GM19240 (cell line): ENCODE data around the gene CD300LF.

Source experiments
- DNase-seq: peaks from one replicate; pipeline ENCODE4 v3.0.0; 2011; ENCODE audit warnings: low spot score; ENCODE audit not compliant: insufficient read length

The CD300LF gene

DNA sequence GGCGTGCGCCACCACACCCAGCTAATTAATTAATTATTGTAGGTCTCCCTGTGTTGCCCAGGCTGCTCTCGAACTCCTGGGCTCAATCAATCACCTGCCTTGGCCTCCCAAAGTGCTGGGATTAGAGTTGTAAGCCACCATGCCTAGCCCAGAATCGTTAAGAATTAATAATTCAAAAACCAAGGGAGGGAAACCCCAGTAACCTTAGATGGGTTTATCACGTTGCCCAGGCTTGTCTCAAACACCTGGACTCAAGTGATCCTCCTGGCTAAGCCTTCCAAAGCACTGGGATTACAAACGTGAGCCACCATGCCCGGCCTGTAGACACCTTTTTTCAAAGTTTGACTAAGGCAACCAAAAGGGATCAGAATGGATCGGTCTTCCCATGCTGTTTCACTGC lies 21.6 kb downstream of the CD300LF start:
- no peak for DNase-seq

- DNase-seq: no peak
Measured at GRCh38 chr17:74690409-74690825, 22.3 kb downstream of the CD300LF start.

DNA sequence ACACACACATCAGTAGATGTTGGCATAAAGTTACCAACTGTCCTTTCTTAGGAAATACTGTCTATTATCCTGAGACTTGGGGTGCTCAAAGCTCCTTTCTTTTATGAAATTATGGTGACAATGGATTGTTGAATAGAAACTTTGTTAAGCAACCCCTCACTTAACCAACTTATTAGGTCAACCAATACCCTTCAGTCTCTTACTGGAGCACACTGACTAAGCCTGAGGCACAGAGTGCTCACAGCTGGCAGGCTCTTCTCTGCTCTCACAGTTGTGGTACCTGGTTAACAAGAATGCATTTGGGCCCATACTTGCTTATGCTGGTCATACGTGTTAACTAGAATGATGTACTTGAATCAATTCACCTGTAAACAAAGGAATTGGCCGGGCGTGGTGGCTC lies 24.8 kb downstream of the CD300LF start:
- DNase-seq: no peak

DNA sequence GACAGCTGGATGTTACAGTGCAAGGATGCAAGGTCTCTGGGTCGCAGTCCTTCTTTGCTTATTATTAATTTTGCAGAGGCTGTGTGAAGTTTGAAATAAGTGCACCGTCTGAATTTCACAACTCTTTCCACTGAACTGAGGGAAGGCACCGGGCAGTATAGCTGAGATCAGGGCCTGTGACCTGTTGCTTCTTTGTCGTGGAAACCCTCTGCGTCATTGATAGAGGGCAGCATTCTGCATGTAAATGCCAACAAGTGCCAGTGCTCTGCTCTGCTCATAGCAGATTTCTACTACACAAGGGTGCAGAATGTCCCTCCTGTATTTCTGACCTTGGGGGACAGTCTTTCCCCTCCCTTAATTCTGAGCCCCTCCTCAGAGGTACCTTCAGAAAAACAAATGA lies 26.0 kb downstream of the CD300LF start:
- no peak for DNase-seq

GRCh38 chr17:74682471-74683190 lies 30.1 kb downstream of the CD300LF start:
- no peak for DNase-seq

- no peak for DNase-seq
Measured at GRCh38 chr17:74682028-74682427, 30.7 kb downstream of the CD300LF start.

- DNase-seq: no peak
Measured at GRCh38 chr17:74680941-74681340, 31.8 kb downstream of the CD300LF start.

- no peak for DNase-seq
Measured at GRCh38 chr17:74680213-74680612, 32.5 kb downstream of the CD300LF start.

DNA sequence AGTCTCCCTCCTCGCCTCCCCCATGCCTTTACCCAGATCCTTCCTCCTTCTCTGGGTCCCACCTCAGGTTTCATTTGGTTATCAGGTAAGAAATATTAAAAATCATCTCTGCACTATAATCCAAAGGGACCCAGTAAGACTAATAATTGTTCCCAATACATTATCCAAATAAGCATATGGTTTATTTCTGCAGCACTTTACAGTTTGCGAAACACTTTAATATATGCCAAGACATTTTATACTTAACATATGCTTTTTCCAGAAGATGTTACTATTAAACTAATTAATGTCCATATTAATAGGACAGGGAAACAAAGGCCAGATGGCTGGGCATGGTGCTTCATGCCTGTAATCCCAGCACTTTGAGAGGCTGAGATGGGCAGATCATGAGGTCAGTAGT lies 33.3 kb downstream of the CD300LF start:
- DNase-seq: no peak

DNA sequence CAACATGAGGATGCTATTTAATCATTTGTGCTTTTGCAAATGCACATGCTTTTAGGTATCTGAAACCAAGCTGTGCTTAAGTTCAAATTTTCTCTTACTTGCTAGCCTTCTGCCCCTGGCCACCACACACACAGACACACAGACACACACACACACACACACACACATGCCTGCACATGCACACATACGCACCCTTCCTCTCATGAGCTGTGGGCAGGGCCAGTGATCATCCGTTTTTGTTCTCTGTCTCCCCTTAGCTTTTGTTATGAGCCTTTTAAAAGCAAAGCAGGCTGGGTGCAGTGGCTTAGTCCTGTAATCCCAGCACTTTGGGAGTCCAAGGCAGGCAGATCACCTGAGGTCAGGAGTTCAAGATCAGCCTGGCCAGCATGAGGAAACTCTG lies 34.2 kb downstream of the CD300LF start:
- no peak for DNase-seq

DNA sequence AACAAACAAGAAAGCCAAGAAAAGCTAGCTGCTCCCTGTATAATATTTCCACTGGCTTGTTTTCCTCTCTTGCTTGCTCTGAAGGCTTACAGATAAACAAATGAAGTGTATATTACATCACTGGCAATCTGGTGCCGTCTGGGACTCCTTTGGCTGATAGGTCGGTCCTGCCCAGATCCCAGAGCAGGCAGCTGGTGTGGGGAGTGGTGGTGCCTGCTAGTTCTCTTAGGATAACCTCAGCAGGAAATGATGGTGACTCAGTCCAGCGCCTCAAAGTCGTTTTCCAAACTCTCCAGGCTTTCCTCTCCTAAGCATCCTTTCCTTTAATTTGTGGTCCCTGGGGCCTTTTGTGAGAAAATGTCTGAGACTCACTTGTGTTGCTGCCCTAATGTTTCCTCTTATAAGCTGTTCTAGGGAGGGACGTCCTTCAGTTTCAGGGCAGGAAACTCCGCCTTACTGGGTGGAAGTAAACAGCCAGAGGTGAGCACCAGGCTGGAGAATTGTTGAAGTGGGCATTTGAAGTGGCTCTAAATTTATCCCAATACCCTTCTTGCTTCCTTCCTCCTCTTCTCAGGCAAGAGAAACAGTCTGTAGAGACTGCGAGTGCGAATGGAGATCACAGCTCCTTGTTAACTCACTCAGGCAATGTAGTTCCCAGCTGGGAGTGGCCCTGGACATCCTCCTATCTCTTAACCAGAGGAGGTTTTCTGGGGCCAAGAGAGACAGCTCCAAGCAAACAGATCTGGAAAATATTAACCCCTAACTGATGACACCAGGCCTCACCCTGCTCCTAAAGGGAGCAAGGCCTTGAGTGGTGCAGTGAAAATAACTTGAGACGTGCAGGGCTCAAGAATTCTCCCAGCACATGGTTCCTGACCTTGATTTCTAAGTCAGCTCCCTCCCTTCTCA lies 34.9 kb downstream of the CD300LF start:
- no peak for DNase-seq

- no peak for DNase-seq
Measured at GRCh38 chr17:74671031-74671771, 41.5 kb downstream of the CD300LF start.

- no peak for DNase-seq
Measured at GRCh38 chr17:74670329-74670728, 42.4 kb downstream of the CD300LF start.

GRCh38 chr17:74663561-74663960 lies 49.2 kb downstream of the CD300LF start:
- no peak for DNase-seq

DNA sequence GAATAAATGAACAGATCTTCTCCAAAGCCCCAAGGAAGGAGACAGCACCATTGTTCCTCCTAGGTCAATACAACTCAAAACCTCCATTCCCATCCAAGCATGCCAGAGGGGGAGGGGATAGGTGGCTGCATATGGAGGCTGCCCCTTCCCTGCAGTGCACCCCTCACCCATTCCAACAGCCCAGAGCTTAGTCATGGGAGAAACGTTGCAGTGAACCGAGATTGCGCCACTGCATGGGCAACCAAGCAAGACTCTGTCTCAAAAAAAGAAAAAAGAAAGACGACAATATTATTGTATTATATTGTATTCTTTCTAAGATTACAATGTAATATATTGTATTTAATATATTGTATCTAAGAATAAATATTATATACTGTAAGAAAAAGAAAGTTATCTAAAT lies 52.8 kb downstream of the CD300LF start:
- no peak for DNase-seq

DNA sequence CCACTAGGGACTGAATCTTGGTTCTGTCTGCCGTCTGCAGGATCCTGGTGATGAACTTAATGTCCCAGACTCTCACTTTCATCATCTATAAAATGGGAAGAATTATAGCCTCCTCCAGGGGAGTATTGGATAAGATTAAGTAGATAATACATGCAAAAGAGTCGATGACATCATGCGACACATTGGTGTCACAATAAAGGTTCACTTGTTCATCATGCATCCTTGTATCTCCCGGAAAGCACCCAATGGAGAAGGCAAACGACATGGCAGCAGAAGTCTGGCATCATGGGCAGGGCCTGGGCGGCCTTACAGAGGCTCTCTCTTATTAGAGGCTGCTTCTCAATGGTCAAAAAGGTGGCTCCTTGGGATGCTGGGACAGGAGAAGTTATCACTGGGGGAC lies 54.1 kb downstream of the CD300LF start:
- DNase-seq: no peak

- no peak for DNase-seq
Measured at GRCh38 chr17:74654742-74655141, 58.0 kb downstream of the CD300LF start.

DNA sequence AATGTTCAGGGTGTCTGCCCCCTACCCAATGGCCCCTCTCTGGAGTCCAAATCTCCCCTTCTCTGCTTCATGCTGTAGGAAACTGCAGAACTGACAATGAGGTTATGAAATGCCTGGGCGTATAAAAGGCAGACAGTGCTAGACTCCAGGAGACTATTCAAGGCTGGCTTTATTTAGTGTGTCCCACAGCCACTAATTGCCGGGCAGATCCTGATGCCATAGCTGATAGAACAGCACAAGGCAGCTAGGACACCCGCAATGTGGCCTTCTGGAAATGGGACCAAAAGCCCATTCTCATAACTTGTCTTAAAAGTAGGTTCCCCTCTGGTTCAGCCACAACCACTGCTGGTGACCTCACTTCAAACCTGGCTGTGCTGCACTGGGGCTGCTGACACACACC lies 60.7 kb downstream of the CD300LF start:
- DNase-seq: no peak

- DNase-seq: no peak
Measured at GRCh38 chr17:74649909-74650308, 62.8 kb downstream of the CD300LF start.

GRCh38 chr17:74647871-74648672 lies 64.7 kb downstream of the CD300LF start:
- no peak for DNase-seq

GRCh38 chr17:74646231-74646630 lies 66.5 kb downstream of the CD300LF start:
- no peak for DNase-seq
